ENCODE results near the gene KPNB1. TPM values are rescaled to one million over a fixed set of nuclear protein-coding genes. Genes with fewer than 3 reads are reported as not detected.

Gene KPNB1
- total and polyA plus RNA-seq, 2 of the 8 experiments (the other 6 are each of a cell fraction or from before 2014, with no cell fraction given) = 171 to 625 TPM

GRCh38 chr17:47713980-47714700 lies 64.4 kb downstream of the KPNB1 start (continued):
- TF ChIP-seq CBX5 (IDR thresholded peaks at IDR 0.05; ENCODE audit: low read depth, low read length) (no peak), CHD1 (IDR thresholded peaks at IDR 0.05; ENCODE audit: low read depth, low read length) (no peak), SIN3A (conservative IDR thresholded peaks at IDR 0.05 in 1 of 2, IDR thresholded peaks at IDR 0.05 in 1 of 2; ENCODE audit: low read depth in 1 of 2, low read length in 2 of 2) (no peak), MAX (IDR thresholded peaks at IDR 0.05) (peak; percentile 84), CHD2 (IDR thresholded peaks at IDR 0.05; ENCODE audit: low read length) (no peak), CTBP2 (IDR thresholded peaks at IDR 0.05; ENCODE audit: borderline replicate concordance, insufficient read depth, insufficient read length, low read length) (no peak), ZNF274 (IDR thresholded peaks at IDR 0.05; ENCODE audit: borderline replicate concordance, extremely low read depth, low read length) (no peak), SP1 (IDR thresholded peaks at IDR 0.05; ENCODE audit: low read depth, low read length) (no peak), ATF2 (IDR thresholded peaks at IDR 0.05; ENCODE audit: low read length) (no peak), SP2 (IDR thresholded peaks at IDR 0.05; ENCODE audit: low read length) (no peak), EGR1 (IDR thresholded peaks at IDR 0.05; ENCODE audit: borderline replicate concordance, low read depth, low read length) (no peak), RNF2 (IDR thresholded peaks at IDR 0.05; ENCODE audit: borderline replicate concordance, low read depth, low read length, missing control alignments, poor library complexity, severe bottlenecking) (no peak), RAD21 (IDR thresholded peaks at IDR 0.05 in 1 of 2, conservative IDR thresholded peaks at IDR 0.05 in 1 of 2; ENCODE audit: low read depth in 2 of 2, low read length in 2 of 2) (peak in 1 of 2 experiments; percentile 15; a peak in 1 of 4 replicates), MAFK (IDR thresholded peaks at IDR 0.05; ENCODE audit: low read depth, low read length) (no peak), SP4 (IDR thresholded peaks at IDR 0.05; ENCODE audit: low read length) (no peak), KDM5A (IDR thresholded peaks at IDR 0.05; ENCODE audit: low read length) (no peak), GTF2F1 (IDR thresholded peaks at IDR 0.05; ENCODE audit: borderline replicate concordance, low read depth, low read length) (no peak), BACH1 (IDR thresholded peaks at IDR 0.05; ENCODE audit: low read length) (no peak)
